ENCODE results near the gene NSD1. TPM values are rescaled to one million over a fixed set of nuclear protein-coding genes. Genes with fewer than 3 reads are reported as not detected.
A peak's percentile ranks its signal among the peaks of the same experiment; 100 is the strongest.

NSD1 gene
- total and polyA plus RNA-seq, 2 of the 4 experiments (the other 2 are of a cell fraction) = 7.7 to 31.0 TPM

- Histone ChIP-seq H2AFZ (replicated peaks; ENCODE audit: low read length, poor library complexity) (peak overlapping the region; percentile 90), H2AK9ac (replicated peaks; ENCODE audit: low read depth, low read length, poor library complexity) (peak overlapping the region; percentile 98), H3K79me1 (ENCODE audit: low read depth in 1 of 2, low read length in 2 of 2) (peaks cover 12 to 71% of the 10 kb centered on the region in 2 experiments), H3K4me1 (ENCODE audit: control insufficient read depth, insufficient read depth, low read length) (peaks cover 12% of the 10 kb centered on the region), H3K9me3 (ENCODE audit: control insufficient read depth, insufficient read depth, low read length) (no peaks in the 10 kb centered on the region), H2BK120ac (ENCODE audit: low read depth, low read length) (0 out of 2 replicates have a peak overlapping the region, but pooled peaks have one; percentile 16), H3K36me3 (ENCODE audit: control insufficient read depth, insufficient read depth, low read length) (peaks cover 30% of the 10 kb centered on the region), H2BK15ac (ENCODE audit: low read depth, low read length) (no peak overlapping the region), H3K4me2 (ENCODE audit: low read depth, low read length) (peak overlapping the region; percentile 93), H3K27ac (ENCODE audit: insufficient read depth, low read length) (peak overlapping the region; percentile 57), H2BK20ac (ENCODE audit: low read depth, low read length) (no peak overlapping the region), H3K27me3 (ENCODE audit: control insufficient read depth, insufficient read depth, low read length) (no peaks in the 10 kb centered on the region), H3K9ac (ENCODE audit: low read depth, low read length) (peak overlapping the region; percentile 91), H4K20me1 (ENCODE audit: insufficient read depth, low read length) (peaks cover 25% of the 10 kb centered on the region), H3K18ac (ENCODE audit: low read depth, low read length) (no peak overlapping the region), H4K91ac (ENCODE audit: insufficient read depth, low read depth, low read length) (peak overlapping the region; percentile 77), H3K23ac (ENCODE audit: low read depth, low read length) (peak overlapping the region; percentile 94), H2AK5ac (ENCODE audit: low read depth, low read length) (peak overlapping the region; percentile 89), H4K8ac (ENCODE audit: low read depth in 2 of 2, low read length in 2 of 2) (peak overlapping the region; percentile 38 to 82), H3K56ac (ENCODE audit: extremely low read depth, insufficient read depth, low read length) (peak overlapping the region; percentile 83), H3K14ac (replicated peaks; ENCODE audit: low read depth, low read length) (peak overlapping the region; percentile 90), H3K4ac (ENCODE audit: low read depth, low read length) (peak overlapping the region; percentile 89), H4K5ac (ENCODE audit: low read depth, low read length) (peak overlapping the region; percentile 86), H3K9me1 (ENCODE audit: insufficient read depth, low read length) (peaks cover 8% of the 10 kb centered on the region; the same call in 1 of the 2 replicates), H2BK5ac (ENCODE audit: low read depth, low read length, poor library complexity, severe bottlenecking) (peak overlapping the region; percentile 6), H3K4me3 (ENCODE audit: insufficient read depth, low read depth, low read length) (peak overlapping the region; percentile 98)
- intact Hi-C loops (cut with micrococcal nuclease) = no loop called here
- DNase-seq = no peak
- in situ Hi-C loops (cut with MboI; ENCODE audit: low sequenced_read_pairs) = no loop called here
- dilution Hi-C loops (cut with HindIII; ENCODE audit: low sequenced_read_pairs, unreplicated experiment) = no loop called here
- peak; percentile 7 for ATAC-seq (ENCODE audit: low read depth)
- BruUV-seq (replicated peaks) = TSS peak; percentile 71
- ChIA-PET POLR2A (ENCODE audit: unreplicated experiment) (no interaction called here), CTCF (no interaction called here)
- 0% methylated on average over 9 of the region's 25 CpGs; no CpG with 5 or more reads in 1 of the 2 experiments for WGBS, 2 experiments (ENCODE audit: extremely low coverage in 2 of 2, insufficient read length in 1 of 2)
- TF ChIP-seq NFE2L2 (IDR thresholded peaks at IDR 0.05; ENCODE audit: low read depth, low read length) (no peak), CHD1 (IDR thresholded peaks at IDR 0.05; ENCODE audit: low read depth, low read length) (no peak), RCOR1 (IDR thresholded peaks at IDR 0.05; ENCODE audit: insufficient replicate concordance, low read length) (no peak), MAZ (IDR thresholded peaks at IDR 0.05; ENCODE audit: borderline replicate concordance, low read depth, low read length) (no peak)
- TF ChIP-seq, protein P1, sequence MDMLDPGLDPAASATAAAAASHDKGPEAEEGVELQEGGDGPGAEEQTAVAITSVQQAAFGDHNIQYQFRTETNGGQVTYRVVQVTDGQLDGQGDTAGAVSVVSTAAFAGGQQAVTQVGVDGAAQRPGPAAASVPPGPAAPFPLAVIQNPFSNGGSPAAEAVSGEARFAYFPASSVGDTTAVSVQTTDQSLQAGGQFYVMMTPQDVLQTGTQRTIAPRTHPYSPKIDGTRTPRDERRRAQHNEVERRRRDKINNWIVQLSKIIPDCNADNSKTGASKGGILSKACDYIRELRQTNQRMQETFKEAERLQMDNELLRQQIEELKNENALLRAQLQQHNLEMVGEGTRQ (IDR thresholded peaks at IDR 0.05; ENCODE audit: low read depth, low read length) = no peak
These were observed 170.4 kb downstream of the NSD1 start for GRCh38 chr5:177303925-177304391.

Measured in IMR-90 (cell line).